HG03520 (cell line): ENCODE measurements around the gene FFAR2.

Source experiments
- ATAC-seq: cut with Tn5 transposase; IDR thresholded peaks from one replicate; pipeline ENCODE4 v1.9.1; 2021; ENCODE audit warnings: mild to moderate bottlenecking, moderate library complexity; ENCODE audit not compliant: unreplicated experiment

Gene FFAR2

DNA sequence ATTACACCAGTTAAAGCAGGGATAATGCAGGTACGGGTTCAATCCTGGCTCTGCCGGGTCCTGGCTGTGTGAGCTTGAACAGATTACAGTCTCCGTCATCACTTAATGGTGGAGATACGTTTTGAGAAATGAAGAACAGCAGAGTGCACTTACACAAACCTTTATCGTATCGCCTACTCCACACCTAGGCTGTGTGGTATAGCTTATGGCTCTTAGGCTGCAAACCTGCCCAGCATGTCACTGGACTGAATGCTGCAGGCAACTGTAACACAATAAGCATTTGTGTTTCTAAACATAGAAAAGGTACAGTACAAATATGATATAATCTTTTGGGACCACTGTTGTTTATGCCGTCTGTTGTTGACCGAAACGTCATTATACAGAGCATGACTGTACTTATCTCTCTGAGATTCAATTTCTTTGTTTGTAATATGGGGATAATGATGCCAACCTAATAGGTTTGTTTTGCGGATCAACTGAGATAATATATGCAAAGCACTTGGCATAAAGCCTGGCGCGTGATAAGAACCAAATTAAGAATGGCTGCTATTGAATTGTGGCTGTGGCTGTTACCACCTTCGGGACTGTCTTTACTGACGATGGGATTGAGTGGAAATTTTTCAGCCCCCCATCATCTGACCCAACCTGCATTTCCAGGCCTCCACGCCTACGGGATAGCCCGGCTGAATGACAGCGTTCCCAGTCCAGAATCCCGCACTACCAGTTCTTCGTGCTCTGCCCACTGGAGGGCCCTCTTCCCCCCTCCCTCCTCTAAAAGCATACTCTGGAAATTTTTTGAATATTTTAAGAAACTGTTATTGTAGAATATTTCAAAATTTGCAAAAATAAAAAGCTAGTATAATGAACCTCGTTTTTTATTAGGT lies 31.0 kb downstream of the FFAR2 start:
- ATAC-seq: no peak

GRCh38 chr19:35483089-35483488 lies 35.0 kb downstream of the FFAR2 start:
- ATAC-seq: no peak

DNA sequence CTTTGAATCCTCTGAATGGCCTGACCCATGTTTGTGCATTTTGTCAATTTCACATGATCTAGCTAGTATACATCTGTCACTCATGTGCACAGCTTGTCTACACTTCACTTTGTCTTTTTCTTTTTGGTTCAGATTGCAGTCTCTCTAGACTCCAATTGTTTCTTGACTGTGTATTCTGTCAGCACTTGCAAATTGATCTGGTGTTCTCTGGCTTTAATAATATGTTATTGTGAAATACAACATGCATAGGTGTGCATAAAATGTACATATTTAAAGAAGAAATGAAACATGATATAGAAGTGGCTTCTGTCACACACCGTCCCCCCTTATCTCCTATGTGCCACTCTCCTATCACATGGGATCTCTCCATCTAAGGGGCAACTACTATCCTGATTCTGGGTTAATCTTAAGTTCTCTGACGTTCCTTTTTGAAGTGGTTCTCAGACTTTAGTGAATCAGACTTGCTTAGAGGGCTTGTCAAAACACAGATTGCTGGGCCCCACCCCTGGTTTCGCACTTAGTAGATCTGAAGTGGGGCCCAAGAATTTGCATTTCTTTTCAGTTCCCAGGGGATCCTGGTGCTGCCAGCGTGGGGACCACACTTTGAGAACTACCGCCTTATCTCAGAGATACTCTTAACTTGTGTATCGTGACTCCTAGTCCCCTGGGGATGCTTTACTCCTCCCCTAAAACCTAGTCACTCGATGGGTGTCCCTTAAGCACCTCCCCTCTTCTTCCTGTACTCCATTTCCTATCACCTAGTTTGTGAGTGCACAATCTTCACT lies 36.4 kb downstream of the FFAR2 start:
- ATAC-seq: no peak

- no peak for ATAC-seq
Observed at GRCh38 chr19:35486268-35486708, 38.2 kb downstream of the FFAR2 start.

DNA sequence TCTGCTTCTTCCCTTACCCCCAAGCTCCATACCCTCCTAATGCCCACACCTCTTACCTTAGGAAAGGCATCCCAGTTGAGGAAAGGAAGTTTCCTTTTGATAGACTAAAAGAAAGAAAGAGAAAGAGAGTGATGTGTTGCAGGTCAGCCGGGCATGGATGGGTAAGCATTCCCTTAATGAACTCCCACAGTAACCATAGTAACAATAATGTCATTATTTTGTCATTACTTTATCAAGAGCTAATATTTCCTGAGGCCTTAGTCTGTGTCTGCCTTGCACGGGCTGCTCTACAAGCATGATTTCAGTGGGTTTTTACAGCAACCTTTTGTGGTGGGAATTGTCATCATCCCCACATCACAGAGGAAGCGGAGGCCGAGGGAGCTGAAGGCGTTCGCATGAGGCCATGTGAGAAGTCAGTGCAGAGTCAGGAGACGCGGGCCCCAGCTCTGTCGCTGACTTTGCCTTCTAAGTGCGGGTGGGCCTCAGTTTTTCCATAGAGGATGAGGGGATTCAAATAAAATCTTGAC lies 39.7 kb downstream of the FFAR2 start:
- ATAC-seq: no peak

DNA sequence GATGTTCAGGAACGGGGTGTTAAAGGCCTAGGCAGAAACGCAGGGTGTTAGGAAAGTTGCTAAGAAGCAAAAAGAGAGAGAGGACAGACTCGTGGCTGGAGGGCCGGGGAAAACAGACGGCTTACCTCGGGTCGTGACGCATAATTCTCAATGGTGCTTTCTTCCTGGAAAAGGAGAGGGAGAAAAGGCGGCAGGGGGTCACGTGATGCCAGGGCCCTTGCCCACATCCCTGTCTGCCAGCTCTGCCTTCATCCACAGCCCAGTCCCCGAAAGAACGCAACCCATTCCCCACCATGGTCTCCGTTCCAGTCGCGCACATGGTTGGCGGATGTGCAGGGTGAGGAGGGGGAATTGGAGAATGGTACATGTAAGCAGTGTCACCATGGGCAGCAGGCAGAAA lies 40.6 kb downstream of the FFAR2 start:
- ATAC-seq: no peak

- ATAC-seq: no peak
Observed at GRCh38 chr19:35490364-35490763, 42.3 kb downstream of the FFAR2 start, which contains the start of gene KRTDAP. Gene KRTDAP (minus strand): TSS chr19:35490464. CDS start chr19:35490442, 22 bp downstream.

GRCh38 chr19:35491836-35492360 lies 43.8 kb downstream of the FFAR2 start:
- no peak for ATAC-seq

DNA sequence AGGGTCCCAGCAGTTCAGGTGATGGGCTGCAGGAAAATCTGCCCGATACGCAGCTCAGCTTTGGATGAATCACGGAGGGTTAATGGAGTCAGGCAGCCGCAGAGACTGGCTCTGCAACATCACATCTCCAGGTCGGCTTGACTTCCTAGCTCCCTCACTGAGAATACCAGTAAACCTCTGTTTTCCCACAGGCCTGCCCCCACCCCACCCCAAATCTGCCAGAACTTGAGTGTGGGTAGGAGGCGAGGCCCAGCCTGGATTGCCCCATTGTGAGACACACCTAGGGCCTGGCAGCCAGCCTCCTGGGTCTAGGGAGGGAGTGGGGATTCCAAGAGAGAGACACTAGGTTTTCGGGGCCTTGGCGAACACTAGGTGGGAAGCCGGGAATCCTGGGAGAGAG lies 45.9 kb downstream of the FFAR2 start:
- no peak for ATAC-seq

- no peak for ATAC-seq
Observed at GRCh38 chr19:35495107-35496064, 47.3 kb downstream of the FFAR2 start.

- no peak for ATAC-seq
Observed at GRCh38 chr19:35497406-35497805, 49.3 kb downstream of the FFAR2 start.

GRCh38 chr19:35498220-35498619 lies 50.2 kb downstream of the FFAR2 start:
- ATAC-seq: no peak

GRCh38 chr19:35498984-35499527 lies 51.0 kb downstream of the FFAR2 start:
- ATAC-seq: no peak

DNA sequence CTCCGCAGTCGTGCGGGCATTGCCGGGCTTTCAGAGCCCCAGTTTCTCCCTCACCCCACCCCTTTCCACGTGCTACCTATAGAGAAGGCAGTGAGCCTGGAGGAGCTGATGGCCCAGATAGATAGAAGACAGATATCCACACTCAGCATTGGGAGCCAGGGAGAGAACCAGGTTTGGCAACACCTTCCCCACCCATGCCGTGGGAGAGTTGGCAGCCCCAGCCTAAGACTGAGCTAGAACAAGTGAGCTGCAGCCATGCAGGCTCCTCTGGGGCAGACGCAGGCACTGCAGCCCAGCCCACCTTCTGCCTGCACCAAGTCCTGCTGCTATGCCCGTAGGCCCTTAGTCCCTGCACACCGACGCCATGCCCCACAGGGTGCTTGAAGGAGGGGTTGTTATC lies 52.6 kb downstream of the FFAR2 start:
- no peak for ATAC-seq
